Adipose tissue (tissue), 3 donors: Measurements from ENCODE around the gene NTRK1. TPM values are rescaled to one million over a fixed set of nuclear protein-coding genes. Genes with fewer than 3 reads are reported as not detected.
"Not testable (repeated sequence)": the region's sequence is repeated elsewhere in the genome, so short reads cannot be mapped to it uniquely, and the experiment has no call there.

Experiments used
- H3K27ac ChIP-seq: one replicate; pipeline ENCODE4 v1.5.1; 2013; ENCODE audit warnings: low read depth, low read length
- WGBS, 3 donors: extraction: QIAGEN DNeasy Blood & Tissue Kit; methylation state at CpG; one replicate each; pipeline ENCODE4 v1.1.7; 2013; 5-methylcytosine and 5-hydroxymethylcytosine counted together
- polyA plus RNA-seq, 3 donors: library from polyadenylated mRNA; stranded (reverse); fragments of 200-250 nt; gene quantifications; one replicate each; pipeline ENCODE4 v1.2.3, GENCODE V29; 2013
- donor health status: healthy with polysubstance abuse.
- donor health status: Bipolar disorder and iron deficiency.
- donor health status: healthy.

NTRK1 gene
- polyA plus RNA-seq, 3 donors = 0.40 to 4.0 (median 1.8) TPM

DNA sequence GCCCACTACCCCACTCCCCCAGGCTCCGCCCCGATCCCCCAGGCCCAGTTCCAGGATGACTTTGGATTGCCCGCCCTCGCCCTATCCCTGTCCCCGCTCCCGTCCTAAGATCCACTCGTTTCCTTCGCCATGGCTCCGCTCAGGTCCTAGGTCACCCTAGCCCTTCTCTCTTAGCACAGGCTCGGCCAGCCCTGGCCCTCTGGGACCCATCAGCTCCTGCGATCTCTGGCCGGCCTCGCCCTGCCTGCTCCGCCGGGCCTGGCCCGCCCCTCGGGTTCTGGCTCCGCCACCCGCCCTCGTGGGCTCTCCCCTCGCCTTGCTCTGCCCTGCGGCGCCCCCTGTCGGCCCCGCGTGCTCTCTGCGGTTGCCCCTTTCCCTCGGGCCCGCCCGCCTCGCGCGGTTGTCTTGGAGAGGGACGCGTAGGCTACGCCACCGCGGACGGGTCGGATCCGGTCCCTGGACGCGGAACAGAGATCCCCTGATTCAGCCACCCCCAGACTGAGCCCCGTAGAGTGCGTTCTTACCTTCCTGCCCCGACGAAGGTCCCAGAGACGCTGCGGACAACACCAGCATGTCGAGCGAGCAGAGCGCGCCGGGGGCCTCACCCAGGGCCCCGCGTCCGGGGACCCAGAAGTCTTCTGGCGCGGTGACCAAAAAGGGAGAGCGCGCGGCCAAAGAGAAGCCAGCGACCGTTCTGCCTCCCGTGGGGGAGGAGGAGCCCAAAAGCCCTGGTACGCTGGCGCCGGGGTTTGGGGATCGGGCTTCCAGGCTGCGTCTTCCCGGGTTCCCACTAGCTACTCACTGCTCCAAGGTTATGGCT, 59.8 kb downstream of the NTRK1 start, which contains the start of gene LRRC71:
TSS of gene LRRC71 (plus strand) at position 400 of the 820 bp plus-strand sequence. CDS start at position 572, 172 bp downstream.
- H3K27ac ChIP-seq = no peak within 1 kb of the TSS
- WGBS, 3 donors = 5 to 12% (median 9%) methylated on average over 65 to 71 of the region's 71 CpGs

DNA sequence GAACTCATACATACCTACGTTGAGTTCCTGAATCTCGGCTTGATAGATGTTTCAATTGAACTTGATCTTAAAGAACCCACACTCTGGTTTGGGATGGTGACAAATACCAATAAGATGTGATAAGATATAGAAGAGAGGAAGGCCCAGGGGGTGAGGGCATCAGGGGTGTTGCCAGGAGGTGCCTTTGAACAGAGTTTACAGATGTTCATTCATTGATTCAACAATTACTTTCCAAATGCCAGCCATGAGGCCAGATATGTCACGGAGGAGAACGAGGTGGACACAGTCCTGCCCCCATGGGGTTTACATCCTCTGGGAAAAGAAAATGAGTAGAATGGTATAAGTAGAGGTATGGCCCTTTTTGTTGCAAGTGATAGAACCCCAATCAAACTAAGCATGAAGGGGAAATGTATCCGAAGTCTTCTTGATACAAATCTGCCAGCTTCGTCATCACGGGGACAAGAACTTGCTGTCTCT, 60.4 kb downstream of the NTRK1 start:
- 63 to 69% (median 67%) methylated on average over 7 of the region's 7 CpGs for WGBS, 3 donors

GRCh38 chr1:156922986-156923669, 62.5 kb downstream of the NTRK1 start:
- WGBS, 3 donors = 7 to 22% (median 14%) methylated on average over 11 of the region's 11 CpGs
- no peak overlapping the region for H3K27ac ChIP-seq

More for the DNA sequence above, 60.4 kb downstream of the NTRK1 start:
- no peak overlapping the region for H3K27ac ChIP-seq

GRCh38 chr1:156923670-156924477, 63.2 kb downstream of the NTRK1 start:
- WGBS, 3 donors = 2 to 5% (median 4%) methylated on average over 54 to 64 of the region's 64 CpGs
- no peak overlapping the region for H3K27ac ChIP-seq

DNA sequence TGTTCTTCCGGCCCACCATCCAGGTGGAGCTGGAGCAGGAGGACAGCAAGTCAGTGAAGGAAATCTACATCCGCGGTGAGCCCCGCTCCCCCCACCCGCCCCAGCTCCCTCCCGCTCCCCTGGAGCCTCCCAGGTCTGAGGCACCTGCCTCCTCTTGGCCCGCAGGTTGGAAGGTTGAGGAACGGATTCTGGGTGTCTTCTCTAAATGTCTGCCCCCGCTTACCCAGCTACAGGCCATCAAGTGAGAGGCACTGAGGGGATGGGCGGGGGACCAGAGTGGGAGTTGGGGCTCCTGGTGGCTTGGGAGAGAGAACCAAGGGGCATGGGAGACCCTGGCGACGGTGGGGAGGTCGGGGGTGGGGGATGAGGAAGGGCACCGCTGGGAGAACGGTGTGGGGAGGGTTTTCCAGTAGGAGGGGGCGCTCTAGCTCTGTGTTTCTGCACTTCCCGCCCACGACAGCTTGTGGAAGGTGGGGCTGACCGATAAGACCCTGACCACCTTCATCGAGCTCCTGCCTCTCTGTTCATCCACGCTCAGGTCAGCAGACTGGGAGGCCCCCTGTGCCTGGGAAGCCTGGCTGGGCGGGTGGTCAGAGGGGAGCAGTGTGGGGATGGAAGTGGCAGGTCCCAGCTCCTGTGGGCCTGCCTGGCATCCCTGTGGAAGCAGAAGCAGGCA, 64.0 kb downstream of the NTRK1 start:
- H3K27ac ChIP-seq = no peak overlapping the region
- WGBS, 3 donors = 26 to 50% (median 44%) methylated on average over 22 of the region's 22 CpGs

GRCh38 chr1:156925154-156926010, 64.7 kb downstream of the NTRK1 start:
- 76 to 96% (median 89%) methylated on average over 5 of the region's 5 CpGs for WGBS, 3 donors
- H3K27ac ChIP-seq = no peak overlapping the region

GRCh38 chr1:156926175-156926574, 65.5 kb downstream of the NTRK1 start:
- 25 to 41% (median 30%) methylated on average over 3 of the region's 3 CpGs for WGBS, 3 donors
- no peak overlapping the region for H3K27ac ChIP-seq

- not testable (repeated sequence) for H3K27ac ChIP-seq
- 85 to 86% (median 86%) methylated on average over 6 of the region's 6 CpGs for WGBS, 3 donors
These were observed 66.0 kb downstream of the NTRK1 start for GRCh38 chr1:156926695-156927094.

DNA sequence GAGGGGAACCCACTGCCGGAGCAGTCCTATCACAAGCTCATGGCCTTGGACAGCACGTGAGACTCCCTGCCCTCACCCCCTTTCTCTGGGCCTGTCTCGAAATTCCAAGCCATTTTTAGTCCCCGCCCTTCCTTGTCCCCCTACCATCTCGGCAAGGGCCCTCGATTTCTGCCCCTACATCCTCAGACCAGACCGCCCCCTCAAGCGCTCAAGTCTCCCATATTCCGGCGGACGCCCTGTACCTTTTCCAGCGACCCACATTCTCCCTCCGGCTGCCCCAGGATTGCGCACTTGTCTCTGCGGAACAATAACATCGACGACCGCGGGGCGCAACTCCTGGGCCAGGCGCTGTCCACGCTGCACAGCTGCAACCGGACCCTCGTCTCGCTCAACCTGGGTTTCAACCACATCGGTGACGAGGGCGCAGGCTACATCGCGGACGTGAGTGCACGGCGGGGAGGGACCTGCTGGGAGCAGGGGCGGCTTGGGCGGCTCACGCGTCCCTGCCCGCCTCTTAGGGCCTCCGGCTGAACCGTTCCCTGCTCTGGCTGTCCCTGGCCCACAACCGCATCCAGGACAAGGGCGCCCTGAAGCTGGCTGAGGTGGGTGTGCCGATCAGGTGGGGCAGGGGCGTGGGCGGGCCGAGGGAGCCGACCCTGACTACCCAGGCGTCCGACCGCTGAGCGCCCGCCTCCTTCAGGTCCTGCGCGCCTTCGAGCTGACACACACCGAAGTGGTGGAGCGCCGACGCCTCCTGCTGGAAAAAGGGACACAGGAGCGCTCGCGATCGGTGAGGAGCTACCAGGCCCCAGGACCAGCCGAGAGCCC, 66.8 kb downstream of the NTRK1 start:
- H3K27ac ChIP-seq = no peak overlapping the region
- 6 to 8% (median 8%) methylated on average over 59 to 64 of the region's 64 CpGs for WGBS, 3 donors

GRCh38 chr1:156928043-156928602, 67.5 kb downstream of the NTRK1 start:
- WGBS, 3 donors = 9 to 10% (median 10%) methylated on average over 4 of the region's 4 CpGs
- no peak overlapping the region for H3K27ac ChIP-seq

DNA sequence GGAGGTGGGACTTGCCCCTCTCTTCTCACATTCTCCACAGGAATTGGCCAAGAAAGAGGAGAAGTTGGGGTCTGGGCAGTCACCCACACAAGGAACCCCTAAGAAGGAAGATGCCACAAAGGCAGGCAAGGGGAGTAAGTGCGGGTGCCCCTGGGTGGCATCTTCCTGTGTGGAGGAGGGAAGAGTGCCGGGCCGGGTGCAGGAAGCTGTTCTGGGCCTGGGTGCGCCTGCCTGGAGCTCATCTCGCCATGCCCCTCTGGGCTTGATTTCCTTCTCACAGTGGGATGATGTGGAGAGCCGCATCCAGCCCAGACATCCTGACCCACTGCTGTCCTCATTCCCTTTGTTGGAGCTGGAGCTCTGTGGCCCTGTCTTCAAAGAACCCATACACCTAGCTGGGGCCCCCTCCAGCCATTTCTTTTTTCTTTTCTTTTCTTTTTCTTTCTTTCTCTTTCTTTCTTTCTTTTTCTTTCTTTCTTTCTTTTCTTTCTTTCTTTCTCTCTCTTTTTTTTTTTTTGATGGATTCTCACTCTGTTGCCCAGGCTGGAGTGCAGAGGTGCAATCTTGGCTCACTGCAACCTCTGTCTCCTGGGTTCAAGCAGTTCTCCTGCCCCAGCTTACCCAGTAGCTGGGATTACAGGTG, 69.1 kb downstream of the NTRK1 start:
- H3K27ac ChIP-seq = no peak overlapping the region
- WGBS, 3 donors = 44 to 65% (median 46%) methylated on average over 6 of the region's 6 CpGs

GRCh38 chr1:156930483-156930882, 69.8 kb downstream of the NTRK1 start:
- 55 to 72% (median 59%) methylated on average over 4 of the region's 4 CpGs for WGBS, 3 donors
- H3K27ac ChIP-seq = no peak overlapping the region
